Immature natural killer cell (primary cell): ENCODE data around the gene PCDHA2. TPM values are rescaled to one million over a fixed set of nuclear protein-coding genes. Genes with fewer than 3 reads are reported as not detected.
"Not testable (repeated sequence)": the region's sequence is repeated elsewhere in the genome, so short reads cannot be mapped to it uniquely, and the experiment has no call there.

Experiments used
- DNase-seq, 3 donors: peaks; one replicate each; pipeline ENCODE4 v3.0.0; 2022; ENCODE audit warnings: mixed read lengths in 1 of 3
- H3K27ac Mint-ChIP-seq, 6 donors: one replicate each; pipeline ENCODE4 v1.8.0; 2020; ENCODE audit warnings: mixed read lengths in 6 of 6, mild to moderate bottlenecking in 5 of 6, inconsistent platforms in 4 of 6, moderate library complexity in 3 of 6
- H3K27me3 Mint-ChIP-seq, 3 donors: one replicate each; pipeline ENCODE4 v1.8.0; 2020 to 2021; ENCODE audit warnings: low read depth in 3 of 3, mild to moderate bottlenecking in 3 of 3, mixed read lengths in 3 of 3, moderate library complexity in 3 of 3, inconsistent platforms in 1 of 3
- H3K36me3 Mint-ChIP-seq, 3 donors: one replicate each; pipeline ENCODE4 v1.8.0; 2020; ENCODE audit warnings: mixed read lengths in 3 of 3, inconsistent platforms in 2 of 3, mild to moderate bottlenecking in 2 of 3
- H3K4me1 Mint-ChIP-seq, 2 donors: one replicate each; pipeline ENCODE4 v1.8.0; 2020; ENCODE audit warnings: inconsistent platforms in 2 of 2, mild to moderate bottlenecking in 2 of 2, mixed read lengths in 2 of 2, moderate library complexity in 1 of 2
- H3K4me3 Mint-ChIP-seq, 5 donors: one replicate each; pipeline ENCODE4 v1.8.0; 2020; ENCODE audit warnings: mild to moderate bottlenecking in 5 of 5, mixed read lengths in 5 of 5, inconsistent platforms in 3 of 5, moderate library complexity in 3 of 5
- H3K9me3 Mint-ChIP-seq, 6 donors: one replicate each; pipeline ENCODE4 v1.8.0; 2020; ENCODE audit warnings: mild to moderate bottlenecking in 6 of 6, mixed read lengths in 6 of 6, inconsistent platforms in 4 of 6, moderate library complexity in 3 of 6
- polyA plus RNA-seq, 3 donors: library from polyadenylated mRNA; unstranded; fragments of 300-500 nt; fragmentation: Illumina TruSeq; gene quantifications; one replicate each; pipeline ENCODE4 v1.2.3, GENCODE V29; 2021

PCDHA2 gene
- polyA plus RNA-seq, 3 donors from 2014 or later, result not detected

DNA sequence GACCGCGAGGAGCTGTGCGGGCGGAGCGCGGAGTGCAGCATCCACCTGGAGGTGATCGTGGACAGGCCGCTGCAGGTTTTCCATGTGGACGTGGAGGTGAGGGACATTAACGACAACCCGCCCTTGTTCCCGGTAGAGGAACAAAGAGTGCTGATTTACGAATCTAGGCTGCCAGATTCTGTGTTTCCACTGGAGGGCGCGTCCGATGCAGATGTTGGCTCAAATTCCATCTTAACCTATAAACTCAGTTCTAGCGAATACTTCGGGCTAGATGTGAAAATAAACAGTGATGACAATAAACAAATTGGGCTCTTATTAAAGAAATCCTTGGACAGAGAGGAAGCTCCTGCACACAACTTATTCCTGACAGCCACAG lies 33.7 kb downstream of the PCDHA2 start:
- no peak overlapping the region for H3K4me3 Mint-ChIP-seq
- no peaks in the 10 kb centered on the region for H3K4me1 Mint-ChIP-seq
- no peak for DNase-seq
- H3K27me3 Mint-ChIP-seq, result peaks cover 12 to 25% (median 21%) of the 10 kb centered on the region in 3 donors
- H3K36me3 Mint-ChIP-seq, result peaks cover 0 to 14% (median 0%) of the 10 kb centered on the region in 3 donors
- H3K9me3 Mint-ChIP-seq, result peaks cover 7 to 64% (median 37%) of the 10 kb centered on the region in 6 donors
- H3K27ac Mint-ChIP-seq, result no peak overlapping the region

DNA sequence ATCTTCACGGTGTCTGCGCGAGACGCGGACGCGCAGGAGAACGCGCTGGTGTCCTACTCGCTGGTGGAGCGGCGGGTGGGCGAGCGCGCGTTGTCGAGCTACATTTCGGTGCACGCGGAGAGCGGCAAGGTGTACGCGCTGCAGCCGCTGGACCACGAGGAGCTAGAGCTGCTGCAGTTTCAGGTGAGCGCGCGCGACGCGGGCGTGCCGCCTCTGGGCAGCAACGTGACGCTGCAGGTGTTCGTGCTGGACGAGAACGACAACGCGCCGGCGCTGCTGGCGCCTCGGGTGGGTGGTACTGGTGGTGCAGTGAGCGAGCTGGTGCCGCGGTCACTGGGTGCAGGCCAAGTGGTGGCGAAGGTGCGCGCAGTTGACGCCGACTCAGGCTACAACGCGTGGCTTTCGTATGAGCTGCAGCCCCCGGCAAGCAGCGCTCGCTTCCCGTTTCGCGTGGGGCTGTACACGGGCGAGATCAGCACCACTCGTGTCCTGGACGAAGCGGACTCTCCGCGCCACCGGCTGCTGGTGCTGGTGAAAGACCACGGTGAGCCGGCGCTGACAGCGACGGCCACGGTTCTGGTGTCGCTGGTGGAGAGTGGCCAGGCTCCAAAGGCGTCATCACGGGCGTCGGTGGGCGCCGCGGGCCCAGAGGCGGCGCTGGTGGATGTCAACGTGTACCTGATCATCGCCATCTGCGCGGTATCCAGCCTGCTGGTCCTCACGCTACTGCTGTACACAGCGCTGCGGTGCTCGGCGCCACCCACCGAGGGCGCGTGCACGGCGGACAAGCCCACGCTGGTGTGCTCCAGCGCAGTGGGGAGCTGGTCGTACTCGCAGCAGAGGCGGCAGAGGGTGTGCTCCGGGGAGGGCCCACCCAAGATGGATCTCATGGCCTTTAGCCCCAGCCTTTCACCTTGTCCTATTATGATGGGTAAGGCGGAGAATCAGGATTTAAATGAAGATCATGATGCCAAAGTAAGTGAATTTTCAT lies 35.2 kb downstream of the PCDHA2 start:
- not testable (repeated sequence) for H3K27ac Mint-ChIP-seq, H3K4me1 Mint-ChIP-seq, DNase-seq, H3K4me3 Mint-ChIP-seq
- H3K9me3 Mint-ChIP-seq, result peaks cover 7 to 66% (median 38%) of the 10 kb centered on the region in 6 donors
- H3K27me3 Mint-ChIP-seq, result peaks cover 15 to 29% (median 25%) of the 10 kb centered on the region in 3 donors
- peaks cover 0 to 14% (median 0%) of the 10 kb centered on the region in 3 donors for H3K36me3 Mint-ChIP-seq

DNA sequence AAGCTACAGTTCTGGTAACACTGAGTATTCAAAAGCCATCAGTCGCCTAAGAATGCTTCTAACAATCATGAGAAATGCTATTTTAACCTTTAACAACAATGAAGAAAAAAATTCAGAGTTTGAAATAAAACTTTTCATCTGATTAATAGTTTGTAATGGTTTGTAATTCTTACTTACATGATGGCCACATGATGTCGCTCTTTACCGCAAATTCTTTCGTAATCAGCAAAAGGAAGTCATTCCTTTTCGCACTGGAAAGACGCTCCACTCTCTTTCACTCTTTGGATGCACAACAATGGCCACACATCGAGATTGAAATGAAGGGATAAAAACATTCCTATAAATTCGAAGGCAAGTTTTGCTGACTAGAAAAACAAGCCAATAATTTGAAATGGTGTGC lies 39.3 kb downstream of the PCDHA2 start, which contains the start of gene PCDHA7:
Gene PCDHA7 (plus strand): TSS at position 277 of the 400 bp plus-strand sequence. CDS start 115 bp downstream, at position 392.
- H3K36me3 Mint-ChIP-seq, result peaks cover 0 to 5% (median 0%) of the 10 kb centered on the region in 3 donors
- no peak for DNase-seq
- H3K27ac Mint-ChIP-seq, result no peak within 1 kb of the TSS
- peaks cover 6 to 41% (median 23%) of the 10 kb centered on the region in 6 donors for H3K9me3 Mint-ChIP-seq
- H3K27me3 Mint-ChIP-seq, result peaks cover 2 to 20% (median 15%) of the 10 kb centered on the region in 3 donors
- no peaks in the 10 kb centered on the region for H3K4me1 Mint-ChIP-seq
- peak within 1 kb of the TSS in 1 of 5 donors; percentile 15 for H3K4me3 Mint-ChIP-seq

DNA sequence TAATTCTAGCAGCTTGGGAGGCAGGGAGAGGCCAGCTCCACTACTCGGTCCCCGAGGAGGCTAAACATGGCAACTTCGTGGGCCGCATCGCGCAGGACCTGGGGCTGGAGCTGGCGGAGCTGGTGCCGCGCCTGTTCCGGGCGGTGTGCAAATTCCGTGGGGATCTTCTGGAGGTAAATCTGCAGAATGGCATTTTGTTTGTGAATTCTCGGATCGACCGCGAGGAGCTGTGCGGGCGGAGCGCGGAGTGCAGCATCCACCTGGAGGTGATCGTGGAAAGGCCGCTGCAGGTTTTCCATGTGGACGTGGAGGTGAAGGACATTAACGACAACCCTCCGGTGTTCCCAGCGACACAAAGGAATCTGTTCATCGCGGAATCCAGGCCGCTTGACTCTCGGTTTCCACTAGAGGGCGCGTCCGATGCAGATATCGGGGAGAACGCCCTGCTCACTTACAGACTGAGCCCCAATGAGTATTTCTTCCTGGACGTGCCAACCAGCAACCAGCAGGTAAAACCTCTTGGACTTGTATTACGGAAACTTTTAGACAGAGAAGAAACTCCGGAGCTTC lies 39.9 kb downstream of the PCDHA2 start:
- not testable (repeated sequence) for H3K27ac Mint-ChIP-seq, DNase-seq, H3K4me1 Mint-ChIP-seq, H3K36me3 Mint-ChIP-seq
- Mint-ChIP-seq H3K27me3 (peaks cover 2 to 20% (median 14%) of the 10 kb centered on the region in 3 donors), H3K4me3 (peak overlapping the region in 1 of 5 donors; percentile 15), H3K9me3 (peaks cover 4 to 40% (median 21%) of the 10 kb centered on the region in 6 donors)

DNA sequence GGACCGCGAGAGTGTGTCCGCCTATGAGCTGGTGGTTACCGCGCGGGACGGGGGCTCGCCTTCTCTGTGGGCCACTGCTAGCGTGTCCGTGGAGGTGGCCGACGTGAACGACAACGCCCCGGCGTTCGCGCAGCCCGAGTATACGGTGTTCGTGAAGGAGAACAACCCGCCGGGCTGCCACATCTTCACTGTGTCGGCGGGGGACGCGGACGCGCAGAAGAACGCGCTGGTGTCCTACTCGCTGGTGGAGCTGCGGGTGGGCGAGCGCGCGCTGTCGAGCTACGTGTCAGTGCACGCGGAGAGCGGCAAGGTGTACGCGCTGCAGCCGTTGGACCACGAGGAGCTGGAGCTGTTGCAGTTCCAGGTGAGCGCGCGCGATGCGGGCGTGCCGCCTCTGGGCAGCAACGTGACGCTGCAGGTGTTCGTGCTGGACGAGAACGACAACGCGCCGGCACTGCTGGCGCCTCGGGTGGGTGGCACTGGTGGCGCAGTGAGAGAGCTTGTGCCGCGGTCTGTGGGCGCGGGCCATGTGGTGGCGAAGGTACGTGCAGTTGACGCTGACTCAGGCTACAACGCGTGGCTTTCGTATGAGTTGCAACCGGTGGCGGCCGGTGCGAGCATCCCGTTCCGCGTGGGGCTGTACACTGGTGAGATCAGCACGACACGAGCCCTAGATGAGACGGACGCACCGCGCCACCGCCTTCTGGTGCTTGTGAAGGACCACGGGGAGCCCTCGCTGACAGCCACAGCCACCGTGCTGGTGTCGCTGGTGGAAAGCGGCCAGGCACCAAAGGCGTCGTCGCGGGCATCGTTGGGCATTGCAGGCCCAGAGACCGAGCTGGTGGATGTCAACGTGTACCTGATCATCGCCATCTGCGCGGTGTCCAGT lies 41.2 kb downstream of the PCDHA2 start:
- H3K9me3 Mint-ChIP-seq, result peaks cover 9 to 44% (median 22%) of the 10 kb centered on the region in 6 donors
- peaks cover 0 to 5% (median 0%) of the 10 kb centered on the region in 3 donors for H3K36me3 Mint-ChIP-seq

DNA sequence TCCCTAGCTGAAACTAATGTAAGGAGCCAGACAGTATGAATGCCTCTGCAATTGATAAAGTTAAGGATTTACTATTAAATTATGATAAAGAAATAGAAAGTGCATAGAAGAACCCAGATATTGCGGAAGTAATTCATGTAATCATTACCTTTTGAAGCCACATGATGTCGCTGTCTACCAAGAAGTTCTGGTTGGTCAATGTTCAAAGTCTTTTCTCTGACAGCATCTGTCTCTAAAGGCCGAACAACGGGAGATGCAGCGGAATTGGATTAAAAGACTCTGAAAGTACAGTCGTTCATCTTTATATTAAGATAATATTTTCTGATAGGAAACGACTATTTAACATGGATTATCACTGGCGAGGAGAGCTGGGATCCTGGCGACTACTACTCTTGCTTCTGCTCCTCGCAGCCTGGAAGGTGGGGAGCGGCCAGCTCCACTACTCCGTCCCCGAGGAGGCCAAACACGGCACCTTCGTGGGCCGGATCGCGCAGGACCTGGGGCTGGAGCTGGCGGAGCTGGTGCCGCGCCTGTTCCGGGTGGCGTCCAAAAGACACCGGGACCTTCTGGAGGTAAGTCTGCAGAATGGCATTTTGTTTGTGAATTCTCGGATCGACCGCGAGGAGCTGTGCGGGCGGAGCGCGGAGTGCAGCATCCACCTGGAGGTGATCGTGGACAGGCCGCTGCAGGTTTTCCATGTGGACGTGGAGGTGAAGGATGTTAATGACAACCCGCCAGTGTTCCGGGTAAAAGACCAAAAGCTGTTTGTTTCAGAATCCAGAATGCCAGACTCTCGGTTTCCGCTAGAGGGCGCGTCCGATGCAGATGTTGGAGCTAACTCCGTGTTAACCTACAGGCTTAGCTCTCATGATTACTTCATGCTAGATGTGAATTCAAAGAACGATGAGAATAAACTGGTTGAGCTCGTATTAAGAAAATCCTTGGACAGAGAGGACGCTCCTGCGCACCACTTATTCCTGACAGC lies 46.6 kb downstream of the PCDHA2 start, which contains the start of gene PCDHA8:
Gene PCDHA8 (plus strand): TSS at position 210 of the 985 bp plus-strand sequence. CDS start 135 bp downstream, at position 345.
- H3K4me3 Mint-ChIP-seq, result peak within 1 kb of the TSS in 1 of 5 donors; percentile 41

More for the DNA sequence above, 41.2 kb downstream of the PCDHA2 start:
- DNase-seq, result no peak
- H3K4me1 Mint-ChIP-seq, result no peaks in the 10 kb centered on the region
- H3K4me3 Mint-ChIP-seq, result no peak overlapping the region
- H3K27me3 Mint-ChIP-seq, result peaks cover 10 to 17% (median 14%) of the 10 kb centered on the region in 3 donors
- H3K27ac Mint-ChIP-seq, result no peak overlapping the region

DNA sequence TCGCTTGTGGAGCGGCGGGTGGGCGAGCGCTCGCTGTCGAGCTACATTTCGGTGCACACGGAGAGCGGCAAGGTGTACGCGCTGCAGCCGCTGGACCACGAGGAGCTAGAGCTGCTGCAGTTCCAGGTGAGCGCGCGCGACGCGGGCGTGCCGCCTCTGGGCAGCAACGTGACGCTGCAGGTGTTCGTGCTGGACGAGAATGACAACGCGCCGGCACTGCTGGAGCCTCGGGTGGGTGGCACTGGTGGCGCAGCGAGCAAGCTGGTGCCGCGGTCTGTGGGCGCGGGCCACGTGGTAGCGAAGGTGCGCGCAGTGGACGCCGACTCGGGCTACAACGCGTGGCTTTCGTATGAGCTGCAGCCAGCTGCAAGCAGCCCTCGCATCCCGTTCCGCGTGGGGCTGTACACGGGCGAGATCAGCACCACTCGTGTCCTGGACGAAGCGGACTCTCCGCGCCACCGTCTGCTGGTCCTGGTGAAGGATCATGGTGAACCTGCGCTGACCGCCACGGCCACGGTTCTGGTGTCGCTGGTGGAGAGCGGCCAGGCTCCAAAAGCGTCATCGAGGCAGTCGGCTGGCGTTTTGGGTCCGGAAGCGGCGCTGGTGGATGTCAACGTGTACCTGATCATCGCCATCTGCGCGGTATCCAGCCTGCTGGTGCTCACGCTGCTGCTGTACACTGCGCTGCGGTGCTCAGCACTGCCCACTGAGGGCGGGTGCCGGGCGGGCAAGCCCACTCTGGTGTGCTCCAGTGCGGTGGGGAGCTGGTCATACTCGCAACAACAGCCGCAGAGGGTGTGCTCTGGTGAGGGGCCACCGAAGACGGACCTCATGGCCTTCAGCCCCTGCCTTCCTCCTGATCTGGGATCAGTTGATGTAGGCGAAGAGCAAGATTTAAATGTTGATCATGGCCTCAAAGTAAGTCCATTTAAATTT lies 48.4 kb downstream of the PCDHA2 start:
- Mint-ChIP-seq H3K36me3 (peaks cover 0 to 3% (median 0%) of the 10 kb centered on the region in 3 donors), H3K27me3 (peaks cover 5 to 8% (median 6%) of the 10 kb centered on the region in 3 donors), H3K9me3 (peaks cover 11 to 31% (median 20%) of the 10 kb centered on the region in 6 donors), H3K4me1 (peaks cover 0 to 2% of the 10 kb centered on the region in 2 donors), H3K4me3 (no peak overlapping the region), H3K27ac (no peak overlapping the region)
- no peak for DNase-seq

More for the DNA sequence above, 46.6 kb downstream of the PCDHA2 start, which contains the start of gene PCDHA8:
- Mint-ChIP-seq H3K9me3 (peaks cover 9 to 29% (median 18%) of the 10 kb centered on the region in 6 donors), H3K36me3 (peaks cover 0 to 3% (median 0%) of the 10 kb centered on the region in 3 donors), H3K27ac (no peak within 1 kb of the TSS), H3K27me3 (peaks cover 0 to 8% (median 8%) of the 10 kb centered on the region in 3 donors), H3K4me1 (peaks cover 0 to 2% of the 10 kb centered on the region in 2 donors)
- DNase-seq, result no peak

Other genes starting within 250 kb of the PCDHA2 start
- gene EIF4EBP3, start 247.2 kb upstream of the PCDHA2 start, polyA plus RNA-seq, result 10 to 100 TPM; 12.1 to 38.3 (median 15.4) TPM
- gene SRA1, start 237.4 kb upstream of the PCDHA2 start, polyA plus RNA-seq, result 10 to 100 TPM; 44.5 to 77.4 (median 55.7) TPM
- 1 to 10 TPM in 2 of 3 donors, under 1 TPM in 1; 0.94 to 3.5 (median 3.0) TPM for gene APBB3, start 230.3 kb upstream of the PCDHA2 start, polyA plus RNA-seq
- 100 to 1,000 TPM in 2 of 3 donors, 10 to 100 TPM in 1; 73.3 to 134 (median 131) TPM for gene SLC35A4, start 230.0 kb upstream of the PCDHA2 start, polyA plus RNA-seq
- gene CD14, start 161.7 kb upstream of the PCDHA2 start, polyA plus RNA-seq, result 1 to 10 TPM; 3.6 to 5.7 (median 5.3) TPM
- 10 to 100 TPM in 1 of 3 donors, 1 to 10 TPM in 2; 7.6 to 11.0 (median 8.3) TPM for gene TMCO6, start 155.4 kb upstream of the PCDHA2 start, polyA plus RNA-seq
- 100 to 1,000 TPM; 135 to 252 (median 163) TPM for gene NDUFA2, start 147.2 kb upstream of the PCDHA2 start, polyA plus RNA-seq
- 100 to 1,000 TPM; 117 to 178 (median 120) TPM for gene IK, start 147.0 kb upstream of the PCDHA2 start, polyA plus RNA-seq
- gene WDR55, start 129.9 kb upstream of the PCDHA2 start, polyA plus RNA-seq, result 10 to 100 TPM; 11.0 to 20.2 (median 13.6) TPM
- gene DND1, start 121.3 kb upstream of the PCDHA2 start, polyA plus RNA-seq, result not detected
- 10 to 100 TPM; 52.0 to 90.7 (median 79.5) TPM for gene HARS1, start 103.5 kb upstream of the PCDHA2 start, polyA plus RNA-seq
- gene HARS2, start 103.4 kb upstream of the PCDHA2 start, polyA plus RNA-seq, result 10 to 100 TPM; 13.2 to 37.7 (median 27.0) TPM
- gene ZMAT2, start 94.4 kb upstream of the PCDHA2 start, polyA plus RNA-seq, result 10 to 100 TPM; 76.7 to 83.7 (median 78.3) TPM
- not detected for gene PCDHA1, start 8.7 kb upstream of the PCDHA2 start, polyA plus RNA-seq
- gene PCDHA3, start 6.2 kb downstream of the PCDHA2 start, polyA plus RNA-seq, result not detected
- not detected for gene PCDHA4, start 12.2 kb downstream of the PCDHA2 start, polyA plus RNA-seq
- gene PCDHA5, start 26.8 kb downstream of the PCDHA2 start, polyA plus RNA-seq, result not detected
- not detected for gene PCDHA6, start 33.1 kb downstream of the PCDHA2 start, polyA plus RNA-seq
- not detected for gene PCDHA7, start 39.4 kb downstream of the PCDHA2 start, polyA plus RNA-seq
- gene PCDHA8, start 46.3 kb downstream of the PCDHA2 start, polyA plus RNA-seq, result not detected
- gene PCDHA9, start 53.5 kb downstream of the PCDHA2 start, polyA plus RNA-seq, result not detected
- not detected for gene PCDHA10, start 61.0 kb downstream of the PCDHA2 start, polyA plus RNA-seq
- gene PCDHA11, start 74.1 kb downstream of the PCDHA2 start, polyA plus RNA-seq, result not detected
- gene PCDHA12, start 80.5 kb downstream of the PCDHA2 start, polyA plus RNA-seq, result not detected
- gene PCDHA13, start 87.3 kb downstream of the PCDHA2 start, polyA plus RNA-seq, result not detected
- gene PCDHAC1, start 131.4 kb downstream of the PCDHA2 start, polyA plus RNA-seq, result not detected
- not detected for gene PCDHAC2, start 171.6 kb downstream of the PCDHA2 start, polyA plus RNA-seq